ENCODE results near the gene JAZF1.
A peak's percentile ranks its signal among the peaks of the same experiment; 100 is the strongest.
"Not testable (repeated sequence)": the region's sequence is repeated elsewhere in the genome, so short reads cannot be mapped to it uniquely, and the experiment has no call there.

The JAZF1 gene

GRCh38 chr7:28042721-28043120 lies 137.9 kb downstream of the JAZF1 start:
- no peak for DNase-seq (ENCODE audit: low read depth)

GRCh38 chr7:28041508-28042314 lies 138.9 kb downstream of the JAZF1 start:
- no peak for DNase-seq (ENCODE audit: low read depth)

GRCh38 chr7:28038175-28038797 lies 142.3 kb downstream of the JAZF1 start:
- no peak for DNase-seq (ENCODE audit: low read depth)

- no peak for DNase-seq (ENCODE audit: low read depth)
Measured at GRCh38 chr7:28037220-28038010, 143.2 kb downstream of the JAZF1 start.

GRCh38 chr7:28036696-28037095 lies 143.9 kb downstream of the JAZF1 start:
- no peak for DNase-seq (ENCODE audit: low read depth)

- DNase-seq (ENCODE audit: low read depth) = no peak
Measured at GRCh38 chr7:28033386-28033785, 147.2 kb downstream of the JAZF1 start.

GRCh38 chr7:28032738-28033380 lies 147.7 kb downstream of the JAZF1 start:
- no peak for DNase-seq (ENCODE audit: low read depth)

GRCh38 chr7:28029051-28029450 lies 151.5 kb downstream of the JAZF1 start:
- no peak for DNase-seq (ENCODE audit: low read depth)

GRCh38 chr7:28028471-28028870 lies 152.1 kb downstream of the JAZF1 start:
- no peak for DNase-seq (ENCODE audit: low read depth)

GRCh38 chr7:28026237-28026636 lies 154.4 kb downstream of the JAZF1 start:
- no peak for DNase-seq (ENCODE audit: low read depth)

GRCh38 chr7:28024786-28025334 lies 155.7 kb downstream of the JAZF1 start:
- no peak for DNase-seq (ENCODE audit: low read depth)

GRCh38 chr7:28020302-28020940 lies 160.2 kb downstream of the JAZF1 start:
- DNase-seq (ENCODE audit: low read depth) = peak; percentile 37

GRCh38 chr7:28018856-28019465 lies 161.6 kb downstream of the JAZF1 start:
- no peak for DNase-seq (ENCODE audit: low read depth)

- no peak for DNase-seq (ENCODE audit: low read depth)
Measured at GRCh38 chr7:28018446-28018845, 162.1 kb downstream of the JAZF1 start.

- DNase-seq (ENCODE audit: low read depth) = no peak
Measured at GRCh38 chr7:28018020-28018419, 162.6 kb downstream of the JAZF1 start.

- DNase-seq (ENCODE audit: low read depth) = no peak
Measured at GRCh38 chr7:28017372-28017771, 163.2 kb downstream of the JAZF1 start.

GRCh38 chr7:28016297-28016696 lies 164.3 kb downstream of the JAZF1 start:
- no peak for DNase-seq (ENCODE audit: low read depth)

- DNase-seq (ENCODE audit: low read depth) = no peak
Measured at GRCh38 chr7:28015169-28015568, 165.4 kb downstream of the JAZF1 start.

- DNase-seq (ENCODE audit: low read depth) = not testable (repeated sequence)
Measured at GRCh38 chr7:28014340-28014739, 166.3 kb downstream of the JAZF1 start.

- DNase-seq (ENCODE audit: low read depth) = no peak
Measured at GRCh38 chr7:28013441-28013840, 167.2 kb downstream of the JAZF1 start.

- no peak for DNase-seq (ENCODE audit: low read depth)
Measured at GRCh38 chr7:28013019-28013418, 167.6 kb downstream of the JAZF1 start.
